Astrocyte (in vitro differentiated cells and primary cell): ENCODE results near the gene TMEM237. TPM values are rescaled to one million over a fixed set of nuclear protein-coding genes. Genes with fewer than 3 reads are reported as not detected.
"Not testable (repeated sequence)": the region's sequence is repeated elsewhere in the genome, so short reads cannot be mapped to it uniquely, and the experiment has no call there.

Source experiments
- DNase-seq: peaks from one replicate; pipeline ENCODE4 v3.0.0-alpha.2; 2010; ENCODE audit warnings: low read depth
- FAIRE-seq: peaks from 2 replicates; lab custom pipeline; 2011; peaks lifted over from hg19 to GRCh38; lab: Jason Lieb, UNC
- H2AFZ ChIP-seq: 2 replicates; pipeline ENCODE4 v1.6.0; 2012; ENCODE audit warnings: low read depth, low read length, inconsistent platforms
- H3K27ac ChIP-seq: 2 replicates; pipeline ENCODE4 v1.5.1; 2011; ENCODE audit warnings: low read depth, low read length, inconsistent platforms
- H3K27me3 ChIP-seq: 2 replicates; pipeline ENCODE4 v1.6.0; 2011; ENCODE audit warnings: low read length, inconsistent platforms; ENCODE audit not compliant: insufficient read depth
- H3K36me3 ChIP-seq: 2 replicates; pipeline ENCODE4 v1.5.1; 2011; ENCODE audit warnings: low read length, inconsistent platforms; ENCODE audit not compliant: insufficient read depth
- H3K4me1 ChIP-seq: 2 replicates; pipeline ENCODE4 v1.5.1; 2011; ENCODE audit warnings: low read length, inconsistent platforms; ENCODE audit not compliant: insufficient read depth
- H3K4me2 ChIP-seq: 2 replicates; pipeline ENCODE4 v1.6.0; 2012; ENCODE audit warnings: low read length, inconsistent platforms
- H3K4me3 ChIP-seq: 2 replicates; pipeline ENCODE4 v1.5.1; 2011; ENCODE audit warnings: low read depth, mild to moderate bottlenecking, low read length, inconsistent platforms; ENCODE audit not compliant: insufficient read depth
- H3K79me2 ChIP-seq: 2 replicates; pipeline ENCODE4 v1.6.0; 2012; ENCODE audit warnings: mild to moderate bottlenecking, low read length, inconsistent platforms; ENCODE audit not compliant: insufficient read depth
- H3K9ac ChIP-seq: 2 replicates; pipeline ENCODE4 v1.6.0; 2012; ENCODE audit warnings: mild to moderate bottlenecking, low read length, inconsistent platforms
- H3K9me3 ChIP-seq: 2 replicates; pipeline ENCODE4 v1.5.1; 2012; ENCODE audit warnings: low read depth, mild to moderate bottlenecking, low read length, inconsistent platforms; ENCODE audit not compliant: insufficient read depth
- H4K20me1 ChIP-seq: 2 replicates; pipeline ENCODE4 v1.6.0; 2012; ENCODE audit warnings: low read length, inconsistent platforms; ENCODE audit not compliant: insufficient read depth
- H3K27ac Mint-ChIP-seq: one replicate; pipeline ENCODE4 v1.8.0; 2021; ENCODE audit warnings: mild to moderate bottlenecking, mixed read lengths; ENCODE audit not compliant: unreplicated experiment
- H3K27me3 Mint-ChIP-seq: one replicate; pipeline ENCODE4 v1.8.0; 2021; ENCODE audit warnings: low read depth, mixed read lengths; ENCODE audit not compliant: unreplicated experiment
- H3K36me3 Mint-ChIP-seq: one replicate; pipeline ENCODE4 v1.8.0; 2021; ENCODE audit warnings: low read depth, mixed read lengths; ENCODE audit not compliant: unreplicated experiment
- H3K4me1 Mint-ChIP-seq: one replicate; pipeline ENCODE4 v1.8.0; 2021; ENCODE audit warnings: low read depth, mixed read lengths; ENCODE audit not compliant: unreplicated experiment
- H3K4me3 Mint-ChIP-seq: one replicate; pipeline ENCODE4 v1.8.0; 2021; ENCODE audit warnings: mild to moderate bottlenecking, moderate library complexity, mixed read lengths; ENCODE audit not compliant: unreplicated experiment
- H3K9me3 Mint-ChIP-seq: one replicate; pipeline ENCODE4 v1.8.0; 2021; ENCODE audit warnings: mild to moderate bottlenecking, mixed read lengths; ENCODE audit not compliant: unreplicated experiment
- EZH2 ChIP-seq: IDR thresholded peaks from 2 replicates; pipeline ENCODE4 v1.6.1; 2012; ENCODE audit warnings: mild to moderate bottlenecking, low read length, inconsistent platforms; ENCODE audit not compliant: insufficient read depth
- total RNA-seq: library from RNA; stranded (reverse); gene quantifications from 2 replicates; pipeline ENCODE4 v1.2.1, GENCODE V29; 2021
- TF ChIP-seq, protein P1 (sequence below): IDR thresholded peaks from 2 replicates; pipeline ENCODE4 v1.5.1; 2011; ENCODE audit warnings: low read depth, mild to moderate bottlenecking, inconsistent platforms, low read length, moderate library complexity; ENCODE audit not compliant: insufficient read depth

TMEM237 gene
- total RNA-seq, 1 donor from 2014 or later = 37.7 TPM

GRCh38 chr2:201674298-201674697, 31.0 kb upstream of the TMEM237 start:
- no peaks in the 10 kb centered on the region for H3K9me3 Mint-ChIP-seq
- TF ChIP-seq, protein P1, sequence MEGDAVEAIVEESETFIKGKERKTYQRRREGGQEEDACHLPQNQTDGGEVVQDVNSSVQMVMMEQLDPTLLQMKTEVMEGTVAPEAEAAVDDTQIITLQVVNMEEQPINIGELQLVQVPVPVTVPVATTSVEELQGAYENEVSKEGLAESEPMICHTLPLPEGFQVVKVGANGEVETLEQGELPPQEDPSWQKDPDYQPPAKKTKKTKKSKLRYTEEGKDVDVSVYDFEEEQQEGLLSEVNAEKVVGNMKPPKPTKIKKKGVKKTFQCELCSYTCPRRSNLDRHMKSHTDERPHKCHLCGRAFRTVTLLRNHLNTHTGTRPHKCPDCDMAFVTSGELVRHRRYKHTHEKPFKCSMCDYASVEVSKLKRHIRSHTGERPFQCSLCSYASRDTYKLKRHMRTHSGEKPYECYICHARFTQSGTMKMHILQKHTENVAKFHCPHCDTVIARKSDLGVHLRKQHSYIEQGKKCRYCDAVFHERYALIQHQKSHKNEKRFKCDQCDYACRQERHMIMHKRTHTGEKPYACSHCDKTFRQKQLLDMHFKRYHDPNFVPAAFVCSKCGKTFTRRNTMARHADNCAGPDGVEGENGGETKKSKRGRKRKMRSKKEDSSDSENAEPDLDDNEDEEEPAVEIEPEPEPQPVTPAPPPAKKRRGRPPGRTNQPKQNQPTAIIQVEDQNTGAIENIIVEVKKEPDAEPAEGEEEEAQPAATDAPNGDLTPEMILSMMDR = no peak
- no peak for TF ChIP-seq EZH2
- DNase-seq (no peak), FAIRE-seq (no peak)
- H3K27ac ChIP-seq = no peak overlapping the region
- H3K27ac Mint-ChIP-seq = no peak overlapping the region
- H3K9me3 ChIP-seq = no peaks in the 10 kb centered on the region
- H3K36me3 Mint-ChIP-seq = peaks cover 5% of the 10 kb centered on the region
- H3K4me3 Mint-ChIP-seq = no peak overlapping the region
- H3K27me3 Mint-ChIP-seq = peaks cover 3% of the 10 kb centered on the region
- H3K4me2 ChIP-seq = no peak overlapping the region
- no peak overlapping the region for H2AFZ ChIP-seq
- H3K27me3 ChIP-seq = no peaks in the 10 kb centered on the region
- H3K4me3 ChIP-seq = no peak overlapping the region
- H3K4me1 Mint-ChIP-seq = no peaks in the 10 kb centered on the region
- no peaks in the 10 kb centered on the region for H3K36me3 ChIP-seq
- no peak overlapping the region for H3K9ac ChIP-seq
- no peaks in the 10 kb centered on the region for H3K79me2 ChIP-seq
- H3K4me1 ChIP-seq = peaks cover 6% of the 10 kb centered on the region
- H4K20me1 ChIP-seq = no peaks in the 10 kb centered on the region

- no peaks in the 10 kb centered on the region for H4K20me1 ChIP-seq
- H3K4me2 ChIP-seq = no peak overlapping the region
- H3K27ac ChIP-seq = no peak overlapping the region
- no peak overlapping the region for H3K27ac Mint-ChIP-seq
- FAIRE-seq (no peak), DNase-seq (no peak)
- no peaks in the 10 kb centered on the region for H3K9me3 ChIP-seq
- H3K4me3 ChIP-seq = no peak overlapping the region
- H3K36me3 Mint-ChIP-seq = peaks cover 5% of the 10 kb centered on the region
- H3K36me3 ChIP-seq = no peaks in the 10 kb centered on the region
- H3K9ac ChIP-seq = no peak overlapping the region
- no peaks in the 10 kb centered on the region for H3K9me3 Mint-ChIP-seq
- peaks cover 3% of the 10 kb centered on the region for H3K27me3 Mint-ChIP-seq
- TF ChIP-seq, protein P1 = no peak
- TF ChIP-seq EZH2 = no peak
- peaks cover 10% of the 10 kb centered on the region for H3K4me1 ChIP-seq
- no peak overlapping the region for H3K4me3 Mint-ChIP-seq
- no peak overlapping the region for H2AFZ ChIP-seq
- H3K4me1 Mint-ChIP-seq = no peaks in the 10 kb centered on the region
- no peaks in the 10 kb centered on the region for H3K27me3 ChIP-seq
- no peaks in the 10 kb centered on the region for H3K79me2 ChIP-seq
These were observed 30.2 kb upstream of the TMEM237 start for GRCh38 chr2:201673546-201673945.

GRCh38 chr2:201671205-201671604, 27.9 kb upstream of the TMEM237 start:
- not testable (repeated sequence) for H3K9me3 ChIP-seq, H3K4me1 Mint-ChIP-seq, H3K27me3 Mint-ChIP-seq, H3K27me3 ChIP-seq, H2AFZ ChIP-seq, H3K27ac ChIP-seq, H3K4me2 ChIP-seq, H3K4me3 ChIP-seq, DNase-seq, H3K9ac ChIP-seq, H4K20me1 ChIP-seq, H3K4me3 Mint-ChIP-seq, H3K36me3 Mint-ChIP-seq, H3K36me3 ChIP-seq, H3K27ac Mint-ChIP-seq, H3K79me2 ChIP-seq, H3K9me3 Mint-ChIP-seq, FAIRE-seq
- H3K4me1 ChIP-seq = peaks cover 10% of the 10 kb centered on the region
